SK-N-SH (cell line): ENCODE results near the gene GRIN2A. TPM values are rescaled to one million over a fixed set of nuclear protein-coding genes. Genes with fewer than 3 reads are reported as not detected.

ENCODE experiments used
- CTCF ChIA-PET: fragments of 300-600, 350-600 bp; formaldehyde crosslinking; extraction: SDS; loops from one replicate; lab custom pipeline; 2021; lab: Yijun Ruan, JAX
- POLR2A ChIA-PET: fragments of 350-600 bp; sonication (Branson Sonifier 250); formaldehyde crosslinking; extraction: SDS; loops from one replicate; lab custom pipeline; 2020; ENCODE audit warnings: antibody characterized with exemption, inconsistent platforms; lab: Yijun Ruan, JAX
- DNase-seq: peaks from one replicate; pipeline ENCODE4 v3.0.0; 2012
- H2AFZ ChIP-seq: fragments of 200-600 bp; sonication (generic); 2 replicates; pipeline ENCODE4 v1.8.1; 2016; ENCODE audit warnings: antibody characterized with exemption, mild to moderate bottlenecking, low read depth
- H3F3A ChIP-seq: fragments of 200-600 bp; sonication (generic); replicated peaks from 2 replicates; pipeline ENCODE3; 2016; ENCODE audit warnings: antibody characterized with exemption, mild to moderate bottlenecking; ENCODE audit not compliant: insufficient read depth
- H3K27ac ChIP-seq, 2 experiments: fragments of 200-500 bp in 1 of 2; fragments of 200-600 bp in 1 of 2; sonication (Bioruptor generic) in 1 of 2; sonication (generic), shearing (Covaris generic) in 1 of 2; 2 replicates each; pipeline versions ENCODE4 v1.5.1 to v1.6.1; 2014 to 2016; ENCODE audit warnings: low read depth in 2 of 2, inconsistent platforms in 1 of 2, low read length in 1 of 2, mild to moderate bottlenecking in 1 of 2, mixed read lengths in 1 of 2
- H3K27me3 ChIP-seq: fragments of 200-600 bp; sonication (generic), shearing (Covaris generic); 2 replicates; pipeline ENCODE4 v1.6.1; 2016; ENCODE audit warnings: mixed run types; ENCODE audit not compliant: insufficient read depth
- H3K36me3 ChIP-seq, 2 experiments: fragments of 200-500 bp in 1 of 2; fragments of 200-600 bp in 1 of 2; sonication (Bioruptor generic) in 1 of 2; sonication (generic) in 1 of 2; replicated peaks in 1 of 2; 2 replicates each; pipeline versions ENCODE3 to v1.5.1; 2014 to 2016; ENCODE audit warnings: low read length in 1 of 2, mild to moderate bottlenecking in 1 of 2; ENCODE audit not compliant: insufficient read depth in 2 of 2, control insufficient read depth in 1 of 2
- H3K4me1 ChIP-seq, 2 experiments: fragments of 200-500 bp in 1 of 2; fragments of 200-600 bp in 1 of 2; sonication (Bioruptor generic) in 1 of 2; sonication (generic), shearing (Covaris generic) in 1 of 2; 2 replicates each; pipeline versions ENCODE4 v1.5.1 to v1.6.1; 2014 to 2016; ENCODE audit warnings: low read depth in 1 of 2, low read length in 1 of 2, mixed run types in 1 of 2; ENCODE audit not compliant: insufficient read depth in 2 of 2, control insufficient read depth in 1 of 2
- H3K4me2 ChIP-seq: fragments of 200-600 bp; sonication (generic), shearing (Covaris generic); 2 replicates; pipeline ENCODE4 v1.6.1; 2017; ENCODE audit warnings: mixed run types
- H3K4me3 ChIP-seq, 2 experiments: fragments of 200-500 bp in 1 of 2; fragments of 200-600 bp in 1 of 2; sonication (Bioruptor generic) in 1 of 2; sonication (generic), shearing (Covaris generic) in 1 of 2; 2 replicates each; pipeline versions ENCODE4 v1.5.1 to v1.8.1; 2014 to 2016; ENCODE audit warnings: low read depth in 2 of 2, inconsistent platforms in 1 of 2, low read length in 1 of 2, mild to moderate bottlenecking in 1 of 2, mixed read lengths in 1 of 2, moderate library complexity in 1 of 2
- H3K79me2 ChIP-seq: fragments of 200-600 bp; sonication (generic); 2 replicates; pipeline ENCODE4 v1.8.1; 2017; ENCODE audit warnings: mild to moderate bottlenecking; ENCODE audit not compliant: insufficient read depth
- H3K9ac ChIP-seq: fragments of 200-600 bp; sonication (generic); 2 replicates; pipeline ENCODE4 v1.6.1; 2017; ENCODE audit warnings: mixed run types
- H3K9me2 ChIP-seq: fragments of 200-600 bp; sonication (generic); 2 replicates; pipeline ENCODE4 v1.6.1; 2017; ENCODE audit warnings: mixed run types
- H3K9me3 ChIP-seq: fragments of 200-600 bp; sonication (generic); 2 replicates; pipeline ENCODE4 v1.6.1; 2017; ENCODE audit warnings: mixed run types, mild to moderate bottlenecking, moderate library complexity
- H4K20me1 ChIP-seq: fragments of 200-600 bp; sonication (generic); 2 replicates; pipeline ENCODE4 v1.6.1; 2017; ENCODE audit warnings: mild to moderate bottlenecking, mixed run types; ENCODE audit not compliant: insufficient read depth
- EZH2phosphoT487 ChIP-seq: fragments of 200-600 bp; sonication (generic); IDR thresholded peaks from 2 replicates; pipeline ENCODE4 v1.6.1; 2017; ENCODE audit warnings: low read depth, mixed run types, mild to moderate bottlenecking, antibody characterized with exemption, moderate library complexity, borderline replicate concordance
- GATA2 ChIP-seq: sonication (generic); formaldehyde crosslinking; IDR thresholded peaks from 2 replicates; pipeline ENCODE4 v1.5.0; 2020; ENCODE audit warnings: mild to moderate bottlenecking, missing genetic modification reagents
- JUND ChIP-seq: IDR thresholded peaks from 2 replicates; pipeline ENCODE4 v1.4.0; 2012
- MXI1 ChIP-seq: IDR thresholded peaks from 2 replicates; pipeline ENCODE4 v1.6.1; 2012; ENCODE audit warnings: mild to moderate bottlenecking, low read depth, low read length, improper control_type of control experiment
- RFX5 ChIP-seq: IDR thresholded peaks from 2 replicates; pipeline ENCODE4 v1.6.1; 2012; ENCODE audit warnings: mild to moderate bottlenecking, improper control_type of control experiment, low read length
- WGBS: methylation state at CpG from one replicate; pipeline ENCODE4 v1.1.6; 2017; ENCODE audit warnings: low lambda C conversion rate; 5-methylcytosine and 5-hydroxymethylcytosine counted together
- polyA plus RNA-seq, 3 experiments: library from polyadenylated mRNA; depleted of rRNA; stranded (reverse); fragments of >200 nt; gene quantifications; 2 replicates each; pipeline ENCODE4 v1.2.3, GENCODE V29; 2012
- TF ChIP-seq, protein P1 (sequence below): IDR thresholded peaks from 2 replicates; pipeline ENCODE4 v1.4.0; 2012; ENCODE audit warnings: low read depth
- TF ChIP-seq, protein P2 (sequence below): fragments of 150-350 bp; IDR thresholded peaks from 2 replicates; pipeline ENCODE4 v1.6.1; 2016; ENCODE audit warnings: mild to moderate bottlenecking, low read depth, low read length
- TF ChIP-seq, protein P3 (sequence below): IDR thresholded peaks from 2 replicates; pipeline ENCODE4 v1.4.0; 2012; ENCODE audit warnings: low read depth, borderline replicate concordance
- TF ChIP-seq, protein P4 (sequence below): IDR thresholded peaks from 2 replicates; pipeline ENCODE4 v1.4.0; 2012; ENCODE audit warnings: low read depth, borderline replicate concordance
- TF ChIP-seq, protein P5 (sequence below): fragments of 150-350 bp; IDR thresholded peaks from 2 replicates; pipeline ENCODE4 v1.6.1; 2017; ENCODE audit warnings: antibody characterized with exemption, low read length, low read depth, borderline replicate concordance
- TF ChIP-seq, protein P6 (sequence below): fragments of 200-600 bp; sonication (generic); IDR thresholded peaks from 2 replicates; pipeline ENCODE4 v1.6.1; 2017; ENCODE audit warnings: antibody characterized with exemption, mild to moderate bottlenecking, moderate library complexity
- TF ChIP-seq, protein P7 (sequence below): IDR thresholded peaks from 2 replicates; pipeline ENCODE4; 2012

Gene GRIN2A
- polyA plus RNA-seq, 1 of the 3 experiments (the other 2 are of a cell fraction) = not detected

DNA sequence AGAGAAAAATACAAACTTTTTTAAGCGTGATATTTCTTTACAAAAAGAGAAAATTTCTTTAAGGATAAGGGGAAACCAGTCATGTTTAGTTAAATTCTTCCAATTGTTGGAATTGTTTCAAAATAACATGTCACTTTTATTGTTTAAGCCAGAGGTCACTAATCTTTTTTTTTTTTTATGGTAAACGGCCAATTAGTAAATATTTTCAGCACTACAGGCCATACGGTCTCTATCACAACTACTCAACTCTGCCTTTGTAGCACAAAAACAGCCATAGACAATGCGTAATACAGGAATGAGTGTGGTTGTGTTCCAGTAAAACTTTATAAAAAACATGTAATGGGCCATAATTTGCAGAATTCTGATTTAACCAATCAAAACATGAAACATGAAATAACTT lies 401.4 kb downstream of the GRIN2A start (continued):
- TF ChIP-seq, protein P1, sequence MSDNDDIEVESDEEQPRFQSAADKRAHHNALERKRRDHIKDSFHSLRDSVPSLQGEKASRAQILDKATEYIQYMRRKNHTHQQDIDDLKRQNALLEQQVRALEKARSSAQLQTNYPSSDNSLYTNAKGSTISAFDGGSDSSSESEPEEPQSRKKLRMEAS = no peak
- TF ChIP-seq EZH2phosphoT487 = no peak
- TF ChIP-seq, protein P2, sequence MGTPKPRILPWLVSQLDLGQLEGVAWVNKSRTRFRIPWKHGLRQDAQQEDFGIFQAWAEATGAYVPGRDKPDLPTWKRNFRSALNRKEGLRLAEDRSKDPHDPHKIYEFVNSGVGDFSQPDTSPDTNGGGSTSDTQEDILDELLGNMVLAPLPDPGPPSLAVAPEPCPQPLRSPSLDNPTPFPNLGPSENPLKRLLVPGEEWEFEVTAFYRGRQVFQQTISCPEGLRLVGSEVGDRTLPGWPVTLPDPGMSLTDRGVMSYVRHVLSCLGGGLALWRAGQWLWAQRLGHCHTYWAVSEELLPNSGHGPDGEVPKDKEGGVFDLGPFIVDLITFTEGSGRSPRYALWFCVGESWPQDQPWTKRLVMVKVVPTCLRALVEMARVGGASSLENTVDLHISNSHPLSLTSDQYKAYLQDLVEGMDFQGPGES = no peak

DNA sequence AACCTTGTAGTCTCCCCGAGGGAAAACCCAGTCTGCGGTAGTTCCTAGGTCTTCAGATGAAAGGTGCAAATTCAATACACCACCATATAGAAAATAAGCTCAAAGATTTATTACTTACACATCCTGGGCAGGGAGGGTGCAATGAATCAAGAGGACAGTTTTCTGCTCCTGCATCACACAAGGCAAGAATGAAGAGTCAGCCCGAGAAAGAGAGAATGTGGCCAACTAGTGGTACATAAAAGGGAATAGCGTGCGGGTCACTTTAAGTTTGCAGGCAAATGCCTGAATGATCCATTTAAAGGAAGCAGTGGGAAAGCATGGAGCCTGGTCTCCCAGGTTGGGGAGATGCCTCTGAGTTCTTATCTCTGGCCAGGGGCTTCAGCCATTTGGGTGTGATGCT lies 403.4 kb downstream of the GRIN2A start:
- H4K20me1 ChIP-seq = no peaks in the 10 kb centered on the region
- H3K4me3 ChIP-seq = no peak overlapping the region
- H3K4me2 ChIP-seq = no peak overlapping the region
- no peak overlapping the region for H2AFZ ChIP-seq
- no peaks in the 10 kb centered on the region for H3K36me3 ChIP-seq
- no peaks in the 10 kb centered on the region for H3K9me2 ChIP-seq
- TF ChIP-seq, protein P3, sequence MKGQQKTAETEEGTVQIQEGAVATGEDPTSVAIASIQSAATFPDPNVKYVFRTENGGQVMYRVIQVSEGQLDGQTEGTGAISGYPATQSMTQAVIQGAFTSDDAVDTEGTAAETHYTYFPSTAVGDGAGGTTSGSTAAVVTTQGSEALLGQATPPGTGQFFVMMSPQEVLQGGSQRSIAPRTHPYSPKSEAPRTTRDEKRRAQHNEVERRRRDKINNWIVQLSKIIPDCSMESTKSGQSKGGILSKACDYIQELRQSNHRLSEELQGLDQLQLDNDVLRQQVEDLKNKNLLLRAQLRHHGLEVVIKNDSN = no peak
- TF ChIP-seq EZH2phosphoT487 (no peak), MXI1 (no peak), RFX5 (no peak), GATA2 (CRISPR knock-in tag) (no peak), JUND (no peak)
- TF ChIP-seq, protein P4, sequence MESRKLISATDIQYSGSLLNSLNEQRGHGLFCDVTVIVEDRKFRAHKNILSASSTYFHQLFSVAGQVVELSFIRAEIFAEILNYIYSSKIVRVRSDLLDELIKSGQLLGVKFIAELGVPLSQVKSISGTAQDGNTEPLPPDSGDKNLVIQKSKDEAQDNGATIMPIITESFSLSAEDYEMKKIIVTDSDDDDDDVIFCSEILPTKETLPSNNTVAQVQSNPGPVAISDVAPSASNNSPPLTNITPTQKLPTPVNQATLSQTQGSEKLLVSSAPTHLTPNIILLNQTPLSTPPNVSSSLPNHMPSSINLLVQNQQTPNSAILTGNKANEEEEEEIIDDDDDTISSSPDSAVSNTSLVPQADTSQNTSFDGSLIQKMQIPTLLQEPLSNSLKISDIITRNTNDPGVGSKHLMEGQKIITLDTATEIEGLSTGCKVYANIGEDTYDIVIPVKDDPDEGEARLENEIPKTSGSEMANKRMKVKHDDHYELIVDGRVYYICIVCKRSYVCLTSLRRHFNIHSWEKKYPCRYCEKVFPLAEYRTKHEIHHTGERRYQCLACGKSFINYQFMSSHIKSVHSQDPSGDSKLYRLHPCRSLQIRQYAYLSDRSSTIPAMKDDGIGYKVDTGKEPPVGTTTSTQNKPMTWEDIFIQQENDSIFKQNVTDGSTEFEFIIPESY = no peak
- TF ChIP-seq, protein P1 = no peak
- TF ChIP-seq, protein P5, sequence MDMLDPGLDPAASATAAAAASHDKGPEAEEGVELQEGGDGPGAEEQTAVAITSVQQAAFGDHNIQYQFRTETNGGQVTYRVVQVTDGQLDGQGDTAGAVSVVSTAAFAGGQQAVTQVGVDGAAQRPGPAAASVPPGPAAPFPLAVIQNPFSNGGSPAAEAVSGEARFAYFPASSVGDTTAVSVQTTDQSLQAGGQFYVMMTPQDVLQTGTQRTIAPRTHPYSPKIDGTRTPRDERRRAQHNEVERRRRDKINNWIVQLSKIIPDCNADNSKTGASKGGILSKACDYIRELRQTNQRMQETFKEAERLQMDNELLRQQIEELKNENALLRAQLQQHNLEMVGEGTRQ = no peak
- TF ChIP-seq, protein P6, sequence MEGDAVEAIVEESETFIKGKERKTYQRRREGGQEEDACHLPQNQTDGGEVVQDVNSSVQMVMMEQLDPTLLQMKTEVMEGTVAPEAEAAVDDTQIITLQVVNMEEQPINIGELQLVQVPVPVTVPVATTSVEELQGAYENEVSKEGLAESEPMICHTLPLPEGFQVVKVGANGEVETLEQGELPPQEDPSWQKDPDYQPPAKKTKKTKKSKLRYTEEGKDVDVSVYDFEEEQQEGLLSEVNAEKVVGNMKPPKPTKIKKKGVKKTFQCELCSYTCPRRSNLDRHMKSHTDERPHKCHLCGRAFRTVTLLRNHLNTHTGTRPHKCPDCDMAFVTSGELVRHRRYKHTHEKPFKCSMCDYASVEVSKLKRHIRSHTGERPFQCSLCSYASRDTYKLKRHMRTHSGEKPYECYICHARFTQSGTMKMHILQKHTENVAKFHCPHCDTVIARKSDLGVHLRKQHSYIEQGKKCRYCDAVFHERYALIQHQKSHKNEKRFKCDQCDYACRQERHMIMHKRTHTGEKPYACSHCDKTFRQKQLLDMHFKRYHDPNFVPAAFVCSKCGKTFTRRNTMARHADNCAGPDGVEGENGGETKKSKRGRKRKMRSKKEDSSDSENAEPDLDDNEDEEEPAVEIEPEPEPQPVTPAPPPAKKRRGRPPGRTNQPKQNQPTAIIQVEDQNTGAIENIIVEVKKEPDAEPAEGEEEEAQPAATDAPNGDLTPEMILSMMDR = no peak
- TF ChIP-seq, protein P7, sequence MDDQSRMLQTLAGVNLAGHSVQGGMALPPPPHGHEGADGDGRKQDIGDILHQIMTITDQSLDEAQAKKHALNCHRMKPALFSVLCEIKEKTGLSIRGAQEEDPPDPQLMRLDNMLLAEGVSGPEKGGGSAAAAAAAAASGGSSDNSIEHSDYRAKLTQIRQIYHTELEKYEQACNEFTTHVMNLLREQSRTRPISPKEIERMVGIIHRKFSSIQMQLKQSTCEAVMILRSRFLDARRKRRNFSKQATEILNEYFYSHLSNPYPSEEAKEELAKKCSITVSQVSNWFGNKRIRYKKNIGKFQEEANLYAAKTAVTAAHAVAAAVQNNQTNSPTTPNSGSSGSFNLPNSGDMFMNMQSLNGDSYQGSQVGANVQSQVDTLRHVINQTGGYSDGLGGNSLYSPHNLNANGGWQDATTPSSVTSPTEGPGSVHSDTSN = no peak
- no peaks in the 10 kb centered on the region for H3K4me1 ChIP-seq
- POLR2A ChIA-PET = no interaction called here
- no peak overlapping the region for H3K27ac ChIP-seq
- CTCF ChIA-PET = interaction anchor here (0.8 kb wide), 1 partner anchor 402 kb away, joined by 3 read pairs; no protein-coding TSS in a partner anchor
- no peaks in the 10 kb centered on the region for H3K79me2 ChIP-seq
- WGBS = 53% methylated on average over 5 of the region's 5 CpGs
- no peaks in the 10 kb centered on the region for H3F3A ChIP-seq
- no peak overlapping the region for H3K9ac ChIP-seq
- no peak for DNase-seq
- no peaks in the 10 kb centered on the region for H3K27me3 ChIP-seq
- H3K9me3 ChIP-seq = no peaks in the 10 kb centered on the region
